Measurements from ENCODE around the gene SDC3. TPM values are rescaled to one million over a fixed set of nuclear protein-coding genes. Genes with fewer than 3 reads are reported as not detected.
A peak's percentile ranks its signal among the peaks of the same experiment; 100 is the strongest.

The SDC3 gene
- total and polyA plus RNA-seq, 2 of the 8 experiments (the other 6 are each of a cell fraction or from before 2014, with no cell fraction given): 7.0 to 27.0 TPM

DNA sequence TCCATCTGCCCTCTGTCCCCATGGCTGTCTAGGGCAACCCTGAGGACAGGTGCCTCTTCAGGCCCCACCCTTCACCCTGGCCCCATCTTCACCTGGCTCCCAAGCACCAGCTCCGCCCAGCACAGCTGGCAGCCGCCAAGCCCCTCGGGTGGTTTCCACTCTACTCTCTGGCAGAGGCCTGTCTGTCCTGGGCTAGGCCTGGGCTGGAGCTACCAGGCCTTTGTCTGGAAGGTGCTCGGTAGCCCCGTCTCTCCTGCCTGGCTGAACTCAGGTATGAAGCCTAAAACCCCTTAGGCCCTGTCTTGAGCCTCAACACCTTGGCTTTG lies 17.4 kb downstream of the SDC3 start:
- Histone ChIP-seq H2AFZ (ENCODE audit: low read length) (no peak overlapping the region), H3K27me3 (replicated peaks in 1 of 4; ENCODE audit: control insufficient read depth in 3 of 4, extremely low read depth in 1 of 4, insufficient read depth in 3 of 4, low read length in 3 of 4) (peaks cover 0 to 3% (median 0%) of the 10 kb centered on the region in 4 experiments; a peak in 1 of 7 replicates), H4K8ac (ENCODE audit: extremely low read depth, insufficient read depth, low read length) (peak overlapping the region; percentile 26; the same call in 1 of the 2 replicates), H3K4me1 (replicated peaks in 1 of 4; ENCODE audit: control insufficient read depth in 3 of 4, insufficient read depth in 4 of 4, low read length in 3 of 4) (peaks cover 9 to 34% (median 22%) of the 10 kb centered on the region in 4 experiments), H2AK5ac (ENCODE audit: low read depth, low read length) (no peak overlapping the region), H4K20me1 (replicated peaks in 1 of 2; ENCODE audit: control insufficient read depth in 1 of 2, insufficient read depth in 2 of 2, low read length in 2 of 2) (peaks cover 0 to 21% of the 10 kb centered on the region in 2 experiments), H4K5ac (ENCODE audit: insufficient read length, low read depth, low read length) (no peak overlapping the region), H3K4me2 (ENCODE audit: insufficient read depth in 1 of 2, low read depth in 2 of 2, low read length in 2 of 2) (no peak overlapping the region), H3K18ac (ENCODE audit: extremely low read depth, low read length) (no peak overlapping the region), H3K27ac (ENCODE audit: low read depth, low read length) (no peak overlapping the region), H3K4ac (replicated peaks; ENCODE audit: insufficient read length, low read depth, low read length) (no peak overlapping the region), H2BK12ac (ENCODE audit: low read depth, low read length) (no peak overlapping the region), H2BK20ac (ENCODE audit: low read length) (no peak overlapping the region), H3K56ac (replicated peaks; ENCODE audit: insufficient read length, low read depth, low read length) (no peak overlapping the region), H3K14ac (ENCODE audit: insufficient read length) (no peak overlapping the region), H3K4me3 (ENCODE audit: extremely low read depth in 1 of 4, insufficient read depth in 2 of 4, low read depth in 3 of 4, low read length in 4 of 4) (no peak overlapping the region), H2BK15ac (ENCODE audit: low read length) (no peak overlapping the region), H3K23me2 (ENCODE audit: low read depth, low read length) (peaks cover 7% of the 10 kb centered on the region; the same call in 1 of the 2 replicates), H2BK5ac (ENCODE audit: low read depth, low read length) (no peak overlapping the region), H3K79me1 (ENCODE audit: low read depth, low read length) (peaks cover 6% of the 10 kb centered on the region), H3K79me2 (ENCODE audit: control insufficient read depth in 1 of 2, insufficient read depth in 2 of 2, low read length in 2 of 2) (no peaks in the 10 kb centered on the region; a peak in 1 of 4 replicates), H3K36me3 (ENCODE audit: control insufficient read depth in 2 of 4, insufficient read depth in 4 of 4, low read length in 3 of 4) (no peaks in the 10 kb centered on the region), H3K9ac (replicated peaks in 1 of 4; ENCODE audit: extremely low read depth in 1 of 4, low read depth in 3 of 4, low read length in 3 of 4) (no peak overlapping the region), H3K9me3 (ENCODE audit: insufficient read depth in 2 of 2, low read depth in 1 of 2, low read length in 1 of 2) (no peaks in the 10 kb centered on the region), H4K91ac (replicated peaks; ENCODE audit: insufficient read length, low read length) (no peak overlapping the region), H2BK120ac (replicated peaks; ENCODE audit: low read depth, low read length) (no peak overlapping the region), H3K23ac (ENCODE audit: insufficient read length) (no peak overlapping the region)
- CTCF ChIA-PET (ENCODE audit: partially characterized antibody): interaction anchor here (0.6 to 4.1 kb wide), 7 partner anchors 18 to 109 kb away, joined by 3 to 33 read pairs (median 4); no protein-coding TSS in a partner anchor
- POLR2A ChIA-PET (ENCODE audit: partially characterized antibody): interaction anchor here (0.7 to 1.4 kb wide), 4 partner anchors 12 to 175 kb away, joined by 3 read pairs; no protein-coding TSS in a partner anchor
- FAIRE-seq (no peak), DNase-seq (ENCODE audit: low read depth in 1 of 2, low spot score in 2 of 2) (no peak)
- WGBS, 2 experiments (ENCODE audit: extremely low coverage in 1 of 2, insufficient coverage in 1 of 2, insufficient read length in 1 of 2, insufficient replicate concordance in 2 of 2, low coverage in 1 of 2, low lambda C conversion rate in 2 of 2, missing lambda C conversion rate in 1 of 2): 96% methylated on average over 5 of the region's 5 CpGs; no CpG with 5 or more reads in 1 of the 2 experiments
- TF ChIP-seq ASH2L (IDR thresholded peaks at IDR 0.05; ENCODE audit: low read length) (no peak), BCL11A (IDR thresholded peaks at IDR 0.05; ENCODE audit: low read depth in 2 of 2, low read length in 2 of 2) (no peak), ATF2 (IDR thresholded peaks at IDR 0.05; ENCODE audit: low read length) (no peak), POLR2AphosphoS5 (IDR thresholded peaks at IDR 0.05; ENCODE audit: low read depth, low read length) (no peak), E2F6 (IDR thresholded peaks at IDR 0.05) (no peak), YY1 (IDR thresholded peaks at IDR 0.05; ENCODE audit: low read depth, low read length) (no peak), SAP30 (IDR thresholded peaks at IDR 0.05; ENCODE audit: insufficient read depth, insufficient replicate concordance, low read length) (no peak), CREB1 (IDR thresholded peaks at IDR 0.05) (no peak), JUND (IDR thresholded peaks at IDR 0.05; ENCODE audit: low read length) (no peak), EP300 (IDR thresholded peaks at IDR 0.05; ENCODE audit: borderline replicate concordance in 1 of 2, low read depth in 2 of 2, low read length in 2 of 2) (no peak), TBP (IDR thresholded peaks at IDR 0.05; ENCODE audit: low read depth, low read length) (no peak)
- TF ChIP-seq, protein P1, sequence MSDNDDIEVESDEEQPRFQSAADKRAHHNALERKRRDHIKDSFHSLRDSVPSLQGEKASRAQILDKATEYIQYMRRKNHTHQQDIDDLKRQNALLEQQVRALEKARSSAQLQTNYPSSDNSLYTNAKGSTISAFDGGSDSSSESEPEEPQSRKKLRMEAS (IDR thresholded peaks at IDR 0.05): no peak
